SK-N-SH (cell line): ENCODE data around the gene SLC5A12. TPM values are rescaled to one million over a fixed set of nuclear protein-coding genes. Genes with fewer than 3 reads are reported as not detected.

Source experiments
- CTCF ChIA-PET: fragments of 300-600, 350-600 bp; formaldehyde crosslinking; extraction: SDS; loops from one replicate; lab custom pipeline; 2021; lab: Yijun Ruan, JAX
- POLR2A ChIA-PET: fragments of 350-600 bp; sonication (Branson Sonifier 250); formaldehyde crosslinking; extraction: SDS; loops from one replicate; lab custom pipeline; 2020; ENCODE audit warnings: antibody characterized with exemption, inconsistent platforms; lab: Yijun Ruan, JAX
- DNase-seq: peaks from one replicate; pipeline ENCODE4 v3.0.0; 2012
- H2AFZ ChIP-seq: fragments of 200-600 bp; sonication (generic); 2 replicates; pipeline ENCODE4 v1.8.1; 2016; ENCODE audit warnings: antibody characterized with exemption, mild to moderate bottlenecking, low read depth
- H3F3A ChIP-seq: fragments of 200-600 bp; sonication (generic); replicated peaks from 2 replicates; pipeline ENCODE3; 2016; ENCODE audit warnings: antibody characterized with exemption, mild to moderate bottlenecking; ENCODE audit not compliant: insufficient read depth
- H3K27ac ChIP-seq, 2 experiments: fragments of 200-500 bp in 1 of 2; fragments of 200-600 bp in 1 of 2; sonication (Bioruptor generic) in 1 of 2; sonication (generic), shearing (Covaris generic) in 1 of 2; 2 replicates each; pipeline versions ENCODE4 v1.5.1 to v1.6.1; 2014 to 2016; ENCODE audit warnings: low read depth in 2 of 2, inconsistent platforms in 1 of 2, low read length in 1 of 2, mild to moderate bottlenecking in 1 of 2, mixed read lengths in 1 of 2
- H3K27me3 ChIP-seq: fragments of 200-600 bp; sonication (generic), shearing (Covaris generic); 2 replicates; pipeline ENCODE4 v1.6.1; 2016; ENCODE audit warnings: mixed run types; ENCODE audit not compliant: insufficient read depth
- H3K36me3 ChIP-seq, 2 experiments: fragments of 200-500 bp in 1 of 2; fragments of 200-600 bp in 1 of 2; sonication (Bioruptor generic) in 1 of 2; sonication (generic) in 1 of 2; replicated peaks in 1 of 2; 2 replicates each; pipeline versions ENCODE3 to v1.5.1; 2014 to 2016; ENCODE audit warnings: low read length in 1 of 2, mild to moderate bottlenecking in 1 of 2; ENCODE audit not compliant: insufficient read depth in 2 of 2, control insufficient read depth in 1 of 2
- H3K4me1 ChIP-seq, 2 experiments: fragments of 200-500 bp in 1 of 2; fragments of 200-600 bp in 1 of 2; sonication (Bioruptor generic) in 1 of 2; sonication (generic), shearing (Covaris generic) in 1 of 2; 2 replicates each; pipeline versions ENCODE4 v1.5.1 to v1.6.1; 2014 to 2016; ENCODE audit warnings: low read depth in 1 of 2, low read length in 1 of 2, mixed run types in 1 of 2; ENCODE audit not compliant: insufficient read depth in 2 of 2, control insufficient read depth in 1 of 2
- H3K4me2 ChIP-seq: fragments of 200-600 bp; sonication (generic), shearing (Covaris generic); 2 replicates; pipeline ENCODE4 v1.6.1; 2017; ENCODE audit warnings: mixed run types
- H3K4me3 ChIP-seq, 2 experiments: fragments of 200-500 bp in 1 of 2; fragments of 200-600 bp in 1 of 2; sonication (Bioruptor generic) in 1 of 2; sonication (generic), shearing (Covaris generic) in 1 of 2; 2 replicates each; pipeline versions ENCODE4 v1.5.1 to v1.8.1; 2014 to 2016; ENCODE audit warnings: low read depth in 2 of 2, inconsistent platforms in 1 of 2, low read length in 1 of 2, mild to moderate bottlenecking in 1 of 2, mixed read lengths in 1 of 2, moderate library complexity in 1 of 2
- H3K79me2 ChIP-seq: fragments of 200-600 bp; sonication (generic); 2 replicates; pipeline ENCODE4 v1.8.1; 2017; ENCODE audit warnings: mild to moderate bottlenecking; ENCODE audit not compliant: insufficient read depth
- H3K9ac ChIP-seq: fragments of 200-600 bp; sonication (generic); 2 replicates; pipeline ENCODE4 v1.6.1; 2017; ENCODE audit warnings: mixed run types
- H3K9me2 ChIP-seq: fragments of 200-600 bp; sonication (generic); 2 replicates; pipeline ENCODE4 v1.6.1; 2017; ENCODE audit warnings: mixed run types
- H3K9me3 ChIP-seq: fragments of 200-600 bp; sonication (generic); 2 replicates; pipeline ENCODE4 v1.6.1; 2017; ENCODE audit warnings: mixed run types, mild to moderate bottlenecking, moderate library complexity
- H4K20me1 ChIP-seq: fragments of 200-600 bp; sonication (generic); 2 replicates; pipeline ENCODE4 v1.6.1; 2017; ENCODE audit warnings: mild to moderate bottlenecking, mixed run types; ENCODE audit not compliant: insufficient read depth
- EP300 ChIP-seq, 2 experiments: IDR thresholded peaks; 2 replicates each; pipeline versions ENCODE4 v1.4.0 to v1.6.1; 2012; ENCODE audit warnings: borderline replicate concordance in 1 of 2, low read depth in 1 of 2, low read length in 1 of 2
- EZH2phosphoT487 ChIP-seq: fragments of 200-600 bp; sonication (generic); IDR thresholded peaks from 2 replicates; pipeline ENCODE4 v1.6.1; 2017; ENCODE audit warnings: low read depth, mixed run types, mild to moderate bottlenecking, antibody characterized with exemption, moderate library complexity, borderline replicate concordance
- GABPA ChIP-seq: IDR thresholded peaks from 2 replicates; pipeline ENCODE4 v1.4.0; 2012; ENCODE audit warnings: low read depth, mild to moderate bottlenecking
- POLR2AphosphoS5 ChIP-seq: IDR thresholded peaks from 2 replicates; pipeline ENCODE4 v1.6.1; 2012; ENCODE audit warnings: low read depth, low read length
- RXRA ChIP-seq: IDR thresholded peaks from 2 replicates; pipeline ENCODE4 v1.4.0; 2012; ENCODE audit warnings: low read depth, mild to moderate bottlenecking, borderline replicate concordance
- SIN3A ChIP-seq: IDR thresholded peaks from 2 replicates; pipeline ENCODE4 v1.6.1; 2012; ENCODE audit warnings: low read depth, mild to moderate bottlenecking, low read length, moderate library complexity, borderline replicate concordance
- SMC3 ChIP-seq: IDR thresholded peaks from 2 replicates; pipeline ENCODE4 v1.6.1; 2012; ENCODE audit warnings: low read depth, low read length, improper control_type of control experiment
- TCF12 ChIP-seq: IDR thresholded peaks from 2 replicates; pipeline ENCODE4 v1.4.0; 2012
- WGBS: methylation state at CpG from one replicate; pipeline ENCODE4 v1.1.6; 2017; ENCODE audit warnings: low lambda C conversion rate; 5-methylcytosine and 5-hydroxymethylcytosine counted together
- polyA plus RNA-seq, 3 experiments: library from polyadenylated mRNA; depleted of rRNA; stranded (reverse); fragments of >200 nt; gene quantifications; 2 replicates each; pipeline ENCODE4 v1.2.3, GENCODE V29; 2012
- TF ChIP-seq, protein P1 (sequence below): IDR thresholded peaks from 2 replicates; pipeline ENCODE4 v1.4.0; 2012; ENCODE audit warnings: low read depth, borderline replicate concordance
- TF ChIP-seq, protein P2 (sequence below): fragments of 200-600 bp; sonication (generic); IDR thresholded peaks from 2 replicates; pipeline ENCODE4 v1.6.1; 2017; ENCODE audit warnings: antibody characterized with exemption, mild to moderate bottlenecking, moderate library complexity
- TF ChIP-seq, protein P3 (sequence below): fragments of 150-350 bp; IDR thresholded peaks from 2 replicates; pipeline ENCODE4 v1.6.1; 2017; ENCODE audit warnings: antibody characterized with exemption, low read length, low read depth, borderline replicate concordance

Gene SLC5A12
- polyA plus RNA-seq, 1 of the 3 experiments (the other 2 are of a cell fraction), result 0.03 TPM

DNA sequence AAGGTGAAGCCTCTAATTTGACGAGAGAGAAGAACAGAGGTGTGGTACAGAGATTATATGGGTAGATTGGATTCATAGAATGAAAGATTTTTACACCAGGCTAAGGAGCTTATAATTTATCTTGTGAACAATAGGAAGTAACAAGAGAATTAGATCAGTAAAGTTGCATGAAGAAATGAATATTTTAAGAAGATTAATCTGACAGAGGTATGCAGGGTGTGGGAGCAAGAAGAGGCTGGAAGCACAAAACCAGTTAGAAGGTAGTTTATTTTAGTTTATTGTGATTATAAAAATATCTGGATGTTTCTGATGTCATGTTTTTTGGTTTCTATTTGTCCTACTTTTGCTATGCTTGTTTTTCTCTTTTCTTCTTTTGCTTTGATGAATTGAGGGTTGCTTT is 15.7 kb downstream of the SLC5A12 start:
- H3K27me3 ChIP-seq, result no peaks in the 10 kb centered on the region
- H3K27ac ChIP-seq, result no peak overlapping the region
- H3K9ac ChIP-seq, result no peak overlapping the region
- POLR2A ChIA-PET, result no interaction called here
- H3K9me2 ChIP-seq, result 0 out of 2 replicates have a peak, but pooled peaks cover 3% of the 10 kb centered on the region
- WGBS, result 45% methylated on average over 1 of the region's 1 CpG
- no peaks in the 10 kb centered on the region for H4K20me1 ChIP-seq
- CTCF ChIA-PET, result no interaction called here
- no peaks in the 10 kb centered on the region for H3K36me3 ChIP-seq
- no peak overlapping the region for H3K4me2 ChIP-seq
- TF ChIP-seq, protein P1, sequence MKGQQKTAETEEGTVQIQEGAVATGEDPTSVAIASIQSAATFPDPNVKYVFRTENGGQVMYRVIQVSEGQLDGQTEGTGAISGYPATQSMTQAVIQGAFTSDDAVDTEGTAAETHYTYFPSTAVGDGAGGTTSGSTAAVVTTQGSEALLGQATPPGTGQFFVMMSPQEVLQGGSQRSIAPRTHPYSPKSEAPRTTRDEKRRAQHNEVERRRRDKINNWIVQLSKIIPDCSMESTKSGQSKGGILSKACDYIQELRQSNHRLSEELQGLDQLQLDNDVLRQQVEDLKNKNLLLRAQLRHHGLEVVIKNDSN, result no peak
- no peak for TF ChIP-seq SIN3A
- no peak for TF ChIP-seq TCF12
- TF ChIP-seq, protein P2, sequence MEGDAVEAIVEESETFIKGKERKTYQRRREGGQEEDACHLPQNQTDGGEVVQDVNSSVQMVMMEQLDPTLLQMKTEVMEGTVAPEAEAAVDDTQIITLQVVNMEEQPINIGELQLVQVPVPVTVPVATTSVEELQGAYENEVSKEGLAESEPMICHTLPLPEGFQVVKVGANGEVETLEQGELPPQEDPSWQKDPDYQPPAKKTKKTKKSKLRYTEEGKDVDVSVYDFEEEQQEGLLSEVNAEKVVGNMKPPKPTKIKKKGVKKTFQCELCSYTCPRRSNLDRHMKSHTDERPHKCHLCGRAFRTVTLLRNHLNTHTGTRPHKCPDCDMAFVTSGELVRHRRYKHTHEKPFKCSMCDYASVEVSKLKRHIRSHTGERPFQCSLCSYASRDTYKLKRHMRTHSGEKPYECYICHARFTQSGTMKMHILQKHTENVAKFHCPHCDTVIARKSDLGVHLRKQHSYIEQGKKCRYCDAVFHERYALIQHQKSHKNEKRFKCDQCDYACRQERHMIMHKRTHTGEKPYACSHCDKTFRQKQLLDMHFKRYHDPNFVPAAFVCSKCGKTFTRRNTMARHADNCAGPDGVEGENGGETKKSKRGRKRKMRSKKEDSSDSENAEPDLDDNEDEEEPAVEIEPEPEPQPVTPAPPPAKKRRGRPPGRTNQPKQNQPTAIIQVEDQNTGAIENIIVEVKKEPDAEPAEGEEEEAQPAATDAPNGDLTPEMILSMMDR, result no peak
- no peak for TF ChIP-seq POLR2AphosphoS5
- H3K9me3 ChIP-seq, result no peaks in the 10 kb centered on the region
- no peaks in the 10 kb centered on the region for H3F3A ChIP-seq
- no peaks in the 10 kb centered on the region for H3K79me2 ChIP-seq
- H3K4me3 ChIP-seq, result no peak overlapping the region
- H2AFZ ChIP-seq, result no peak overlapping the region; the same call in 1 of the 2 replicates
- DNase-seq, result no peak
- peaks cover 0 to under 1% of the 10 kb centered on the region in 2 experiments; a peak in 1 of 4 replicates for H3K4me1 ChIP-seq

DNA sequence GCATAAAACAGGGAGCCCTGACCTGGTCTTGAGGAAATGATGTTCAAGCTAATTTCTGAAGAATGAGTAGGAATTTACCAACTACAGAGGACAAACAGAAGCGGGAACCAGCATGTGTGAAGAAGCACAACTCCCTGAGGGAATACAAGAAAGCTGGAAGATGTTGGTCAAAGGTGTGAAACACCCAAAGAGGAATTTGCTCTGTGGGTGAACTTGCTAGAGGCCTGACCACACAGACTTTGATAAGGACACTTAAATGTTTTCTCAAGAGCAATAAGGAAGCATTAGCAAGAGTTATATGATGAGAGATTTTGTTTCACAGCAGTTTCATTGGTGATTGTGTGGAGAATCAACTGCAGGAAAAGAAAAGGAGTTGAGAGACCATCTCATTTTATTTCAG is 17.6 kb downstream of the SLC5A12 start:
- Histone ChIP-seq H3K36me3 (no peaks in the 10 kb centered on the region), H3K4me1 (peaks cover 0 to 9% of the 10 kb centered on the region in 2 experiments; a peak in 2 of 4 replicates), H3F3A (no peaks in the 10 kb centered on the region), H2AFZ (no peak overlapping the region), H3K4me3 (no peak overlapping the region), H3K79me2 (no peaks in the 10 kb centered on the region), H3K9me2 (0 out of 2 replicates have a peak, but pooled peaks cover 3% of the 10 kb centered on the region), H3K27me3 (no peaks in the 10 kb centered on the region), H3K4me2 (no peak overlapping the region), H3K9ac (no peak overlapping the region), H3K27ac (no peak overlapping the region), H3K9me3 (no peaks in the 10 kb centered on the region), H4K20me1 (no peaks in the 10 kb centered on the region)
- DNase-seq, result no peak
- ChIA-PET POLR2A (no interaction called here), CTCF (no interaction called here)
- WGBS, result 54% methylated on average over 1 of the region's 1 CpG
- TF ChIP-seq GABPA (no peak), EZH2phosphoT487 (no peak), EP300 (IDR thresholded peaks at IDR 0.05; ENCODE audit: borderline replicate concordance in 1 of 2, low read depth in 1 of 2, low read length in 1 of 2) (no peak), RXRA (no peak), SMC3 (no peak)
- TF ChIP-seq, protein P3, sequence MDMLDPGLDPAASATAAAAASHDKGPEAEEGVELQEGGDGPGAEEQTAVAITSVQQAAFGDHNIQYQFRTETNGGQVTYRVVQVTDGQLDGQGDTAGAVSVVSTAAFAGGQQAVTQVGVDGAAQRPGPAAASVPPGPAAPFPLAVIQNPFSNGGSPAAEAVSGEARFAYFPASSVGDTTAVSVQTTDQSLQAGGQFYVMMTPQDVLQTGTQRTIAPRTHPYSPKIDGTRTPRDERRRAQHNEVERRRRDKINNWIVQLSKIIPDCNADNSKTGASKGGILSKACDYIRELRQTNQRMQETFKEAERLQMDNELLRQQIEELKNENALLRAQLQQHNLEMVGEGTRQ, result no peak
